ENCODE results near the gene BCL7A.
"Not testable (repeated sequence)": the region's sequence is repeated elsewhere in the genome, so short reads cannot be mapped to it uniquely, and the experiment has no call there.

BCL7A gene

GRCh38 chr12:122032580-122032979 lies 10.9 kb downstream of the BCL7A start:
- TF ChIP-seq, protein P1, sequence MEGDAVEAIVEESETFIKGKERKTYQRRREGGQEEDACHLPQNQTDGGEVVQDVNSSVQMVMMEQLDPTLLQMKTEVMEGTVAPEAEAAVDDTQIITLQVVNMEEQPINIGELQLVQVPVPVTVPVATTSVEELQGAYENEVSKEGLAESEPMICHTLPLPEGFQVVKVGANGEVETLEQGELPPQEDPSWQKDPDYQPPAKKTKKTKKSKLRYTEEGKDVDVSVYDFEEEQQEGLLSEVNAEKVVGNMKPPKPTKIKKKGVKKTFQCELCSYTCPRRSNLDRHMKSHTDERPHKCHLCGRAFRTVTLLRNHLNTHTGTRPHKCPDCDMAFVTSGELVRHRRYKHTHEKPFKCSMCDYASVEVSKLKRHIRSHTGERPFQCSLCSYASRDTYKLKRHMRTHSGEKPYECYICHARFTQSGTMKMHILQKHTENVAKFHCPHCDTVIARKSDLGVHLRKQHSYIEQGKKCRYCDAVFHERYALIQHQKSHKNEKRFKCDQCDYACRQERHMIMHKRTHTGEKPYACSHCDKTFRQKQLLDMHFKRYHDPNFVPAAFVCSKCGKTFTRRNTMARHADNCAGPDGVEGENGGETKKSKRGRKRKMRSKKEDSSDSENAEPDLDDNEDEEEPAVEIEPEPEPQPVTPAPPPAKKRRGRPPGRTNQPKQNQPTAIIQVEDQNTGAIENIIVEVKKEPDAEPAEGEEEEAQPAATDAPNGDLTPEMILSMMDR (IDR thresholded peaks at IDR 0.05; ENCODE audit: insufficient read depth, low read length, poor library complexity, severe bottlenecking), result no peak
- H3K27me3 ChIP-seq (replicated peaks; ENCODE audit: control insufficient read depth, insufficient read depth, low read length), result no peaks in the 10 kb centered on the region
- no peaks in the 10 kb centered on the region; the same call in 1 of the 2 replicates for H3K36me3 ChIP-seq (ENCODE audit: control insufficient read depth, insufficient read depth, low read length)
- no peak overlapping the region for H3K4me3 ChIP-seq (replicated peaks; ENCODE audit: low read depth, low read length)
- no peak for DNase-seq (ENCODE audit: extremely low read depth, insufficient read length)

GRCh38 chr12:122035292-122035691 lies 13.6 kb downstream of the BCL7A start:
- DNase-seq (ENCODE audit: extremely low read depth, insufficient read length), result no peak
- Histone ChIP-seq H3K36me3 (ENCODE audit: control insufficient read depth, insufficient read depth, low read length) (no peaks in the 10 kb centered on the region; the same call in 1 of the 2 replicates), H3K27me3 (replicated peaks; ENCODE audit: control insufficient read depth, insufficient read depth, low read length) (no peaks in the 10 kb centered on the region), H3K4me3 (replicated peaks; ENCODE audit: low read depth, low read length) (no peak overlapping the region)
- TF ChIP-seq, protein P1 (IDR thresholded peaks at IDR 0.05; ENCODE audit: insufficient read depth, low read length, poor library complexity, severe bottlenecking), result no peak

GRCh38 chr12:122036153-122036552 lies 14.5 kb downstream of the BCL7A start:
- Histone ChIP-seq H3K36me3 (ENCODE audit: control insufficient read depth, insufficient read depth, low read length) (no peaks in the 10 kb centered on the region; the same call in 1 of the 2 replicates), H3K4me3 (replicated peaks; ENCODE audit: low read depth, low read length) (no peak overlapping the region), H3K27me3 (replicated peaks; ENCODE audit: control insufficient read depth, insufficient read depth, low read length) (no peaks in the 10 kb centered on the region)
- TF ChIP-seq, protein P1 (IDR thresholded peaks at IDR 0.05; ENCODE audit: insufficient read depth, low read length, poor library complexity, severe bottlenecking), result no peak
- DNase-seq (ENCODE audit: extremely low read depth, insufficient read length), result no peak

DNA sequence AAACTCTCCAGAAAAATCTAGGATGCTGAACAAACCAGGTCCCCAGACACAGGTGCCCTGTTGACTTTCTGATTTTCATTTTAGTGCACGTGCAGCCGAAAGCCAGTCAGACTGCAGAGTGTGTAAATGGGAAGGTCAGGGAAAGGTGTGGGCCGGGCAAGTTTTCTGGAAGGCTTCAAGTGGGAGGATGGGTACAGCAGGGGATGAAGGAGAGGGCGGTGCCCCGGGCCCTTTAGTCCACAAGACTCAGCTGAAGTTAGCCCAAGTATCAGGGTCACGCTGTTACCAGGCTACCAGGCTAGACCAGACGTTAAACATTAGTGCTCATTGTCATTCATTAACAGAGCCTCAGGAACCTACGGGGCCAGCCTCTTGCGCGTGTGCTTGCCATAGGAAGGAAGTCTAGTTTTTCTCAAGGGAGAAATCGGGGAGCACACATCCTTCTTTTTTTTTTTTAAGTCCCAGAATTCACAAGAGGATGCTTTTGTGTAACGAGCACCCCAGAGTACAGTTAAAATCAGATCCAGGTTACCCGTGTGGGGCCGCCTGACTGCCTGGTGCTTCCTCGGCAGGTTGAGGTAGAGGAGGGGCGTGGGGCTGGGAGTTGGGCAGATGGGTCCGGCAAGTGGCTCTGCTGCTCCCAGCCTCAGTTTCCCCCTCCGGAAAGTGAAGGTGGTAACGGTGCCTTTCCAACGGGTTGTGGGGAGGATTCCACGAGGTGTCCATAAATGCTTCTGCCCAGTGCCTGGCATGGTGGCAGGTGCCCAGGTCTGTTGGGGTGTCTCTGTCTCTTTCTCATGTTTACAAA lies 19.1 kb downstream of the BCL7A start:
- H3K4me3 ChIP-seq (replicated peaks; ENCODE audit: low read depth, low read length), result no peak overlapping the region
- DNase-seq (ENCODE audit: extremely low read depth, insufficient read length), result no peak
- H3K27me3 ChIP-seq (replicated peaks; ENCODE audit: control insufficient read depth, insufficient read depth, low read length), result no peaks in the 10 kb centered on the region
- no peaks in the 10 kb centered on the region; the same call in 1 of the 2 replicates for H3K36me3 ChIP-seq (ENCODE audit: control insufficient read depth, insufficient read depth, low read length)
- TF ChIP-seq, protein P1 (IDR thresholded peaks at IDR 0.05; ENCODE audit: insufficient read depth, low read length, poor library complexity, severe bottlenecking), result no peak

DNA sequence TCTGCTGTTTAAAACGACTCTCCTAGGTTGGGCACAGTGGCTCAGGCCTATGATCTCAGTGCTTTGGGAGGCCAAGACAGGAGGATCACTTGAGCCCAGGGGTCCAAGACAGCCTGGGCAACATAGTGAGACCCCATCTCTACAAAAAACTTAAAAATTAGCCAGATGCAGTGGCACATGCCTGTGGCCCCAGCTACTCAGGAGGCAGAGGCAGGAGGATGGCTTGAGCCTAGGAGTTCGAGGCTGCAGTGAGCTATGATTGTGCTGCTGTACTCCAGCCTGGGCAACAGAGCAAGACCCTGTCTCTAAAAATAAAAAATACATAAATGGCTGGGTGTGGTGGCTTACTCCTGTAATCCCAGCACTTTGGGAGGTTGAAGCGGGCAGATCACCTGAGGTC lies 19.8 kb downstream of the BCL7A start:
- not testable (repeated sequence) for H3K36me3 ChIP-seq (ENCODE audit: control insufficient read depth, insufficient read depth, low read length); DNase-seq (ENCODE audit: extremely low read depth, insufficient read length); H3K27me3 ChIP-seq (replicated peaks; ENCODE audit: control insufficient read depth, insufficient read depth, low read length); H3K4me3 ChIP-seq (replicated peaks; ENCODE audit: low read depth, low read length)

DNA sequence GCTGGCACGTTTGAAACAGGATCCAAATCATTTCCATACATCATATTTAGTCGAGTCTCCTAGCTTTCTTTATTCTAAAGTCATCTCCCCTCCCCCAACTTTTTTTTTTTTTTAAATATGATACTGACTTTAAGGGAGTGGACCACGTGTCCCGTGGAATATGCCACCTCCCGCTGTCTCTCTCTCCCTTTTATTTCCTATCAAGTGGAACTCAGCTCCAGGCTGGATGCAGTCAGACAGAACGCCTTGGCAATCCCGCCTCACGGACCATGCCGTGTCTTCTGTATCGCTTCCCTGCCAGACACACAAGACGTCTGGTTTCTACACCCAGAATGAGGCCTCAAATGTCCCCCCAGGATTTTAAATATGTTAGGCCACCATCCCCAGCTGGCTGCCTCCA lies 21.2 kb downstream of the BCL7A start:
- H3K27me3 ChIP-seq (replicated peaks; ENCODE audit: control insufficient read depth, insufficient read depth, low read length), result no peaks in the 10 kb centered on the region
- TF ChIP-seq, protein P1 (IDR thresholded peaks at IDR 0.05; ENCODE audit: insufficient read depth, low read length, poor library complexity, severe bottlenecking), result no peak
- H3K4me3 ChIP-seq (replicated peaks; ENCODE audit: low read depth, low read length), result no peak overlapping the region
- peaks cover 2% of the 10 kb centered on the region; the same call in 1 of the 2 replicates for H3K36me3 ChIP-seq (ENCODE audit: control insufficient read depth, insufficient read depth, low read length)
- no peak for DNase-seq (ENCODE audit: extremely low read depth, insufficient read length)
